Calu3 (cell line): ENCODE measurements around the gene SNX8. TPM values are rescaled to one million over a fixed set of nuclear protein-coding genes. Genes with fewer than 3 reads are reported as not detected.

Experiments
- BruUV-seq: library from RNA; stranded (reverse); fragments of 400-500 nt; replicated peaks from 2 replicates; lab custom pipeline; 2021; lab: Mats Ljungman, UMichigan
- CTCF ChIA-PET: fragments of 300-600 bp; sonication (Branson Sonifier 250); formaldehyde crosslinking; loops from one replicate; lab custom pipeline; 2022; ENCODE audit warnings: antibody characterized with exemption; lab: Charles Lee
- DNase-seq: peaks from one replicate; pipeline ENCODE4 v3.0.0; 2022
- H3K27ac Mint-ChIP-seq: one replicate; pipeline ENCODE4 v1.8.0; 2022; ENCODE audit warnings: mixed read lengths; ENCODE audit not compliant: unreplicated experiment
- H3K27me3 Mint-ChIP-seq: one replicate; pipeline ENCODE4 v1.8.0; 2022; ENCODE audit warnings: mixed read lengths; ENCODE audit not compliant: unreplicated experiment
- H3K36me3 Mint-ChIP-seq: one replicate; pipeline ENCODE4 v1.8.0; 2022; ENCODE audit warnings: mild to moderate bottlenecking, moderate library complexity, mixed read lengths; ENCODE audit not compliant: insufficient read depth, unreplicated experiment
- H3K4me1 Mint-ChIP-seq: one replicate; pipeline ENCODE4 v1.8.0; 2022; ENCODE audit warnings: mild to moderate bottlenecking, low read depth, mixed read lengths; ENCODE audit not compliant: unreplicated experiment
- H3K4me3 Mint-ChIP-seq: one replicate; pipeline ENCODE4 v1.8.0; 2022; ENCODE audit warnings: mild to moderate bottlenecking, low read depth, moderate library complexity, mixed read lengths; ENCODE audit not compliant: unreplicated experiment
- H3K9me3 Mint-ChIP-seq: one replicate; pipeline ENCODE4 v1.8.0; 2022; ENCODE audit warnings: low read depth, mixed read lengths; ENCODE audit not compliant: unreplicated experiment
- CTCF ChIP-seq: fragments of 200-600 bp; IDR thresholded peaks from one replicate; pipeline ENCODE4 v1.8.0; 2022; ENCODE audit warnings: antibody characterized with exemption; ENCODE audit not compliant: unreplicated experiment
- intact Hi-C: fragments of 100-400 bp; cut with micrococcal nuclease; formaldehyde crosslinking; loops from one replicate; pipeline ENCODE4 v1.10.0; 2022; ENCODE audit not compliant: unreplicated experiment
- total RNA-seq: library from RNA; stranded (reverse); gene quantifications from 2 replicates; pipeline ENCODE4 v1.2.3, GENCODE V29; 2022

The SNX8 gene
- total RNA-seq, 1 experiment from 2014 or later, result 57.0 TPM

GRCh38 chr7:2253525-2254244, 60.6 kb downstream of the SNX8 start:
- Mint-ChIP-seq H3K9me3 (no peaks in the 10 kb centered on the region), H3K4me3 (no peak overlapping the region), H3K27me3 (no peaks in the 10 kb centered on the region), H3K36me3 (peaks cover 53% of the 10 kb centered on the region), H3K27ac (no peak overlapping the region), H3K4me1 (peaks cover 15% of the 10 kb centered on the region)
- CTCF ChIA-PET, result no interaction called here
- intact Hi-C loops, result no loop called here
- TF ChIP-seq CTCF, result no peak
- no peak for DNase-seq
- BruUV-seq, result no TSS peak

GRCh38 chr7:2253021-2253420, 61.2 kb downstream of the SNX8 start:
- intact Hi-C loops, result no loop called here
- Mint-ChIP-seq H3K36me3 (peaks cover 49% of the 10 kb centered on the region), H3K27ac (no peak overlapping the region), H3K4me3 (no peak overlapping the region), H3K27me3 (no peaks in the 10 kb centered on the region), H3K9me3 (no peaks in the 10 kb centered on the region), H3K4me1 (peaks cover 22% of the 10 kb centered on the region)
- BruUV-seq, result no TSS peak
- CTCF ChIA-PET, result no interaction called here
- TF ChIP-seq CTCF, result no peak
- DNase-seq, result no peak

- CTCF ChIA-PET, result interaction anchor here (0.7 to 1.4 kb wide), 2 partner anchors 9 to 10 kb away, joined by 3 to 4 read pairs; partner anchors contain the start of genes MRM2 and NUDT1
- TF ChIP-seq CTCF, result no peak
- Mint-ChIP-seq H3K4me1 (peaks cover 24% of the 10 kb centered on the region), H3K9me3 (no peaks in the 10 kb centered on the region), H3K27me3 (no peaks in the 10 kb centered on the region), H3K36me3 (peaks cover 48% of the 10 kb centered on the region), H3K27ac (no peak overlapping the region), H3K4me3 (no peak overlapping the region)
- BruUV-seq, result no TSS peak
- intact Hi-C loops, result no loop called here
- no peak for DNase-seq
Observed at GRCh38 chr7:2251841-2252771, 62.1 kb downstream of the SNX8 start.

GRCh38 chr7:2251381-2251780, 62.9 kb downstream of the SNX8 start:
- DNase-seq, result no peak
- Mint-ChIP-seq H3K36me3 (peaks cover 48% of the 10 kb centered on the region), H3K9me3 (no peaks in the 10 kb centered on the region), H3K4me3 (no peak overlapping the region), H3K4me1 (peaks cover 24% of the 10 kb centered on the region), H3K27ac (no peak overlapping the region), H3K27me3 (no peaks in the 10 kb centered on the region)
- no TSS peak for BruUV-seq
- CTCF ChIA-PET, result interaction anchor here (1.4 kb wide), 1 partner anchor 9 kb away, joined by 3 read pairs; no protein-coding TSS in a partner anchor
- no peak for TF ChIP-seq CTCF
- intact Hi-C loops, result no loop called here
